GM21528 (cell line): ENCODE data around the gene ORC6.

Experiments
- ATAC-seq: cut with Tn5 transposase; IDR thresholded peaks from one replicate; pipeline ENCODE4 v1.9.1; 2021; ENCODE audit warnings: mild to moderate bottlenecking, moderate library complexity; ENCODE audit not compliant: unreplicated experiment, low FRiP score

ORC6 gene

DNA sequence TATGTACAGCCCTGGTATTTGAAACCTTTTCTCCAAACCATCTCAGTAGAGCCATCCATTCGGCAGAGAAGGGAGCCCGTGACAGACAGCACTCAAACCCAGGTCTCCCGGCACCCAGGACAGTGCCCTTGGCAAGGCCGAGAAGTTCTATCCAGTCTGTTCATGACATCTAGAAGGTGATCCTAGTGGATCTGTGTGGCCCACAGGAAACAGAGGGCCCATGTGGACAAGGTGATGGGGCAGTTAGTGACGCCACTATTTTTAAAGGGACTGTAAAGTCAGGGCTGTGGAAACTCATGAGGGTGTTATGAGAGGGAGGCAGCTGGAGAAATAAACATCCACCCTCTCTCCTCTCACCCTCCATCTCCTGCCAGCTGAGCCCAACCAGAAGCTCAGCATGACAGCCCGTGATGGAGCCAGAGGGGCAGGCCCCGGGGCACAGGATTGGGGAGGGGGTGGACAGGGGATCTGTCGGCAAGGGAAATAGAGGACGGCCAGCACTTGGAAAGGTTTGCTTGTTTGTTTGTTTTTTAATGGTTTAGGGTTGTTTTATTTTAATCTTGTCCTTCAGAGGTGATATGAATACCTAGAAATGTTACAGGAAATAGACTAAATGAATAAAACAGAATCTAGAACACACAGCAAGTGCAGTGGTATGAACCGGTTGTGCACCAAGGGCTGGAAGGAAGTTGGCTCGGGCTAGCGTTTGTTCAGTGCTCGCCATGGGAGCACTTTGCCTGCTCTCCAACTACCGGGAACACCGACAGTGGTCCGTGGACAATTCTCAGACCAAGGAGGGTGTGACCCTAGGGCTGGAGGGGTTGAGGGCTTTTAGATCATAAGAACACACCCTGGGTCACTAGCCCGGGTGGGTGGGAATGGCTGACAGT, 41.6 kb downstream of the ORC6 start:
- no peak for ATAC-seq

DNA sequence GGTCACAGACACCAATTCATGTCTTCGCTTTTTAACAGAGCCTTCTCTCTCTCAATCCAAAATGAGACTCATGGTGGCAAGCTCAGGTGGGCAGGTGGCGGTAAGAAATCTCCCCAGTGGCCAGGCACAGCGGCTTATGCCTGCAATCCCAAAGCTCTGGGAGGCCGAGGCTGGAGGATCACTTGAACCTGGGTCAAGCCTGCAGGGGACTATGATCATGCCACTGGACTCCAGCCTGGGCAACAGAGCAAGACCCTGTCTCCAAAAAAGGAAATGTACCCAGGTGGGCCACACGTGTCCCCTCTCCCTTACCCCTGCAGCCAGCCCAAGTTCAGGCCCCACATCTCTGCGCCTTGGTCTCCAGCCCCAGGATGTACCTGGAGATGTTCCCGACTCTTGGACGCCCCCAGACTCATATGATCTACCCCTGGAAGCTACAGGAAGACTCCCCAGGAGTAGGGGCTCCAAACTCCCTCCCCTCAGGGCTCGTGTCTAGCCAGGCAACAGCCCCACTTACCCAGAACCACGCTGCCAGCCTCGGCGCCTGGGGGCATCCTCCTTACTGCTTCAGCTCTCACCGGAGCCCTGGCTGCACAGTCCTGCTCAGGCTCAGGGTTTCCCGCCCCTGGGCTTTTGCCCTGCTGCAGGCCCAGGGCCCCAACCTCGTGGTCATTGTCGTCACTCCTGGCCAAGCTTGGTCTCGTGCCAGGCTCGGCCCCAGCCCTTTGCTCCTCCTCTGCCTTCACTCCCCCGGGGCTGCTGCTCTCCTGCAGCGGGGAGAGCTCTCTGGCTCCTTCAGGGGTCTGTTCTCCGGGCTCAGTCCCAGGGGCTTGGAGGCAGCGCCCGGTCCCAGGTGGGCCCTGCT, 42.5 kb downstream of the ORC6 start:
- ATAC-seq, result no peak

DNA sequence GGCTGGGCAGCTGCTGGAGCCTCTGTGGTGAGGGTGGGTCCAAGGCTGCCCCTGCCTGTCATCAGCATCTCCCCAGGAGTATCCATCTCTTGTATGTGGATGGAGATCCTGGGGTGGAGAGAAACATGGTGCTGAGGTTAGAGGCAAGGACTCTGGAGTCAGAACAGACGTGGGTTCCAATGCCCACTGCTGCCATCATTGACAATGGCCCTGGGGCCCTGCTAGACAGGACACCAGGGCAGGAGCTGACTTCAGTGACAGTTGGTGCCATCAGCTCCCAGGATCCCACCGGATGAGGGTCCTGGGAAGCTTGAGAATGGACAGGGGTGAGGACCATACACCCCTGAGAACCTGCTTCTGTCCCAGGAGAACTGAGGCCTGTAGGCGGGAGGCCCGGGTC, 43.1 kb downstream of the ORC6 start:
- no peak for ATAC-seq

DNA sequence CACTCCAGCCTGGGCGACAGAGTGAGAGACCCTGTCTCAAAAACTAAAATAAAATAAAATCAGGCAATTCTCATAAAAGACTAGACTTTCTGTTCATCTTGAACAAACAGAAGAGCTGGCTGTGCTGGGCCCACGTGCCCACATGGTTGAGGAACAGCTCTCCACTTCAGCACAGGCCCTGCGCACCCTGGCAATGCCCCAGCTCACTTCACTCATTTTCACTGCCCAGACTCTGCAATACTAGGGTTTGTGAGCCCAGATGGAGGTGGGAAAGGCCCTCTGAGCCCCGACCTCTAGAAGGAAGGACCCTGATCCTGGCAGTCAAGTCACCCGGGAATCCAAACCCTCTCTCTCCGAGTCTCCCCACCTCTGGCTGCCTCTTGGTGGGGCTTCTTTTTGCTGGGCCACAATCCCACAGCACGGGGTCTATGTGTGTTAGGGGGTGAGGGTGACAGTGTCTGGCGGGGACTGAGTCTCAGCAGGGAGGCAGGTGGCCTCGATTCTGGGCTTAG, 43.9 kb downstream of the ORC6 start:
- ATAC-seq, result no peak

DNA sequence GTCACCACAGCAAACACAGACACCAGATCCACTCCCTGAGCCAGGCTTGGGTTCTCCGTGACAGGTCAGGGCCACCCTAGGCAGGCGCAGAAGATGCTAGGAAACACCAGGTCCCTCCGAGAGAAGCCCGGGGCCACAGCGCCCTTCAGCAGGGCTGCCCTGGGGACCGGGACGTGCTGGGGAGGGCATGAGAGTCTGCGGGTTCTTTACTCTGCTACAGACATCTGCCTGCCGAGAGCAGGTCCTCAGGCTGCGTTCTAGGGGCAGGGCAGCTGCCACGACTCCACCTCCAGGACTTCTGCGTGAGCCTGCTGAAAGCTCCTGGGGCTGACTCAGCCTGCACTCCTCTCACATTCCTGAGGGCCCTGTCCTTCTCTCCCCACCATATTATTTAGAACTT, 47.2 kb downstream of the ORC6 start:
- no peak for ATAC-seq

DNA sequence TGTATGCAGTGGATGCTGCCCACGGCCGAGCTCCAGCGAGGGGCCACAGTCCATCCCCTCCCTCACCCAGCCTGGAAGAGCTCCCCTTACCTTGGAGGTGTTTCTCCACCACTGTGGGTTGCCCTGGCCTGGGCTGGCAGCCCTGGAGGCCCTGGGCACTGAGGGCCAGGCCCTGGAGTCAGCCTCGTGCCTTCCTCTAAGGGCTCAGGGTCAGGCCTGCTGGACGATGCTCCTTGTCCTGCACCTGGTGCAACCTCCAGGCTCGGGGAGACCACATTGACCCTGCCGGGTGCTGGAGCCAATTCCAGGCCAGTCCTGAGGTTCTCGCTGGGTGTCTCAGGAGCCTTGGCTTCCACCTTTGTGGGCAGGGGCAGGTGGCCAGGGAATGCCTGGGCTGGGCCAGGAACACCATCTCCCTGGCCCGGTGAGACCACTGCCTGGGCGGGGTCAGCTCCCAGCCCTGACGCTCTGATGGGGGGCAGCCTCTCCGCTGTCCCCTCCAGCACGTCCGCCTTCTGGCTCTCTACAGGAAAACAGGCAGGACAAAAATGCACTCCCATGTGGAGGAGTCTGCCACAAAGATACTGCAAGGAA, 48.3 kb downstream of the ORC6 start:
- no peak for ATAC-seq

DNA sequence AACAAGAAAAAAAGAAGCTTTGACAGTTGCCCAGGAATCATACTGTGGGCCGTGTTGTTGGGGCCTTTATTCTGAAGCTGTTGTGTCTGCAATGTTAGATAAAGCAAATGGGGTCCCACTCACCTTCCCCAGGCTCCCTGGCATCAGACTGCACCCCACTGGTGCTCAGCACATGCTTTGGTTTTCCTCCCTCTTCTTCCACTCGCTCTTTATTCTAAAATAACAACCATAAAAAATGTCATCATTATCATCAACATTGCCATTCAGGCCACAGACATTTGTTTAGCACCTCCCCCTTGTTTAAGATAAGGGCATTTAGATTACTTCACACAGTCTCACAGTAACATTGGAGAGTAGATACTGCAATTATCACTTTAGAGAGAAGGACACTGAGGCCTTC, 50.5 kb downstream of the ORC6 start:
- no peak for ATAC-seq

DNA sequence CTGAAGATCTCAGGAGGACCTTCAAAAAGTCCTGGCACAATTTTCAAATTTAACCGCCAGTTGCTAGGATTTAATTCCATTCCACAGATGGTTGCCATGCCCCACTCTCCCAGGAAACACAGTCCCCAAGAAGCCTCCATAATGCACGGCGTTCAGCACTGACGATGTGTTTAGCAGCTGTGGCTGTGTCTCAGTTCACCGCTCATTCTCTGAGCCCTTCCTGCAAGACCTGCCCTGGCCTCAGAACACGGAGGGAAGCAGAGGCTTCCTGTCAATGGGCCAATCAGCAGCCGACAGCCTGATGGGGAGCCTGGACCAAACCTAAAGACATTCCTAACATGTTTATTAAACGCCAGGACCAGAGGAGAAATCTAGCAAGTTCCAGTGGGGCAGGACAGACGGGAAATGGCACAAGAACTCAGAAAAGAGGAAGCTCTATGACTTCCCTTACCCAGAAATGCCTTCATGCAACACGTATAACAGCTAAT, 53.8 kb downstream of the ORC6 start:
- ATAC-seq, result no peak

DNA sequence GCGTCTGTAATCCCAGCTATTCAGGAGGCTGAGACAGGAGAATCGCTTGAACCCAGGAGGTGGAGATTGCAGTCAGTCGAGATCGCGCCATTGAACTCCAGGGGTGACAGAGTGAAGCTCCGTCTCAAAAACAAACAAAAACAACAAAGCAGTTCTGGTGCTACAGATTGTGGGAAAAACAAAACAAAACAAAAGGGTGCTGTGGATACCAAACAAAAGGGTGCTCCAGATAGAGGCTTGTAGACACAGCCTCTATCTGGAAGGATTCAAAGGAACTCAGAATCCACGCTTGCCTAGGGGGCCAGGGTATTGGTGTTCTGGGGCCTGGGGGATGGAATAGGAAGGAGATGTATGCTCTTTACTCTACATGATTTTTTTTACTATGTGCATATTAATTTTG, 56.2 kb downstream of the ORC6 start:
- no peak for ATAC-seq

DNA sequence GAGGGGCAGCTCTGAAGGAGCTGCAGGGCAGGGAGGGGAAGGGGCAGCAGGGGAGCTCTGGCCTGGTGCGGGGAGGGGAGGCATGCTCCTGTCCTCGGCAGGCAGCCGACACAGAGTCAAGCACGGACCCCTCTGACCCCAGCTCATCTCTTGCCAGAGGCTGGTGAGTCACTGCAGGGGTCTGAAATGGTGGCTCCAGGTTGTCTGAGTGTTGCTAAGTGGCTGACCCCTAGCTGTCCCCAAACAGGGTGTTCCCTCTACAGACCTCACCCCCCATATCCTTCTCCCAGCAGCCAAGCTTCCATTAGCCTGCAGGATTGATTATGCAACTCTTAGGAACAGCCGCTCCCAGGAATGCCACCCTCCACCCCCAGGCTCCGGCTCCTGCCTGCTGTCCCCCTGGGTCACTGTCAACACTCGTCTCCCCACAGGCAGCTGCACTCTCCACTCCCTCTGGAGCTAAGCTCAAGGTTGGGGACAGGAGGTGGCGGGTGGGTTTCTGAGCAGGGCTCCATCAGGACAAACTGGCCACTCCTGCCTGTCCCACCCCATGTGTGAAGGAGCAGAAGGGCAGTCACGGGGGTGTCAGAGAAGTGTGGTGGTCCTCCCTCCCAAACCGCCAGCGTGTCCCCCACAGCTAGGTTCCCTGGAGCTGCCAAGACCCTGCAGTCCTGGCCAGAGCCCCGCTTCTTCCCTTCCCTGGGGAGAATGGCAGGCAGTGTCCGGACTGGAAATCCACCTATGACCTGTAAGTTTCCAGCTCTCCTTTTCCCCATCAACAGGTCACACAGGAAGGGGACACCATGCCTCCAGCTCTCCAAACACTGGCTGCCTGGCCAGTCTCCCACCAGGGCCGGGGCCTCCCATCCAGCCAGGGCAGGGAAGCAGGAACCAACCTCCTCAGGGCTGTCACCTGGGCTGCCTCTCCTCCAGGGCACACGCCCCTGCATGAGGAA, 57.6 kb downstream of the ORC6 start:
- ATAC-seq, result no peak
